K562 (cell line): ENCODE measurements around the gene WDR13. TPM values are rescaled to one million over a fixed set of nuclear protein-coding genes. Genes with fewer than 3 reads are reported as not detected.

Experiments
- ARID1B ChIP-seq: fragments of 450-650 bp; IDR thresholded peaks from 2 replicates; pipeline ENCODE4 v1.6.1; 2016; ENCODE audit warnings: antibody characterized with exemption, mild to moderate bottlenecking, inconsistent platforms
- MTF1 ChIP-seq: fragments of 250-450 bp; sonication (Bioruptor Pico); IDR thresholded peaks from 2 replicates; pipeline ENCODE4 v1.9.0; 2021; ENCODE audit warnings: moderate library complexity, mild to moderate bottlenecking, inconsistent platforms, borderline replicate concordance
- PPARD ChIP-seq: fragments of 250-450 bp; sonication (Bioruptor Pico); IDR thresholded peaks from 2 replicates; pipeline ENCODE4 v1.8.0; 2022; ENCODE audit warnings: inconsistent platforms, mild to moderate bottlenecking, moderate library complexity
- SETDB1 ChIP-seq: IDR thresholded peaks from one replicate; pipeline ENCODE4 v1.6.1; 2012; ENCODE audit warnings: low read length, control low read depth, inconsistent platforms
- SMAD3 ChIP-seq: fragments of 450-650 bp; formaldehyde crosslinking; conservative IDR thresholded peaks from 2 replicates; pipeline ENCODE4 v1.4.0; 2020; ENCODE audit warnings: mild to moderate bottlenecking
- TEAD2 ChIP-seq: fragments of 450-650 bp; IDR thresholded peaks from 2 replicates; pipeline ENCODE4 v1.6.1; 2016; ENCODE audit warnings: missing genetic modification characterization, control low read depth, missing compliant biosample characterization
- YBX1 ChIP-seq: fragments of 450-650 bp; IDR thresholded peaks from 2 replicates; pipeline ENCODE4 v1.7.1; 2016; ENCODE audit warnings: mild to moderate bottlenecking
- YY1 ChIP-seq, 3 experiments: IDR thresholded peaks; 2 replicates each; pipeline ENCODE4 v1.6.1; 2011; ENCODE audit warnings: low read length in 2 of 3, mild to moderate bottlenecking in 2 of 3, moderate library complexity in 2 of 3, borderline replicate concordance in 1 of 3, control low read depth in 1 of 3, low read depth in 1 of 3; ENCODE audit not compliant: insufficient read depth in 3 of 3, insufficient replicate concordance in 2 of 3, control insufficient read depth in 1 of 3, insufficient read length in 1 of 3; ENCODE audit errors: extremely low read depth in 1 of 3
- ZNF121 ChIP-seq: sonication (generic); formaldehyde crosslinking; conservative IDR thresholded peaks from 2 replicates; pipeline ENCODE4 v1.8.0; 2022; ENCODE audit warnings: missing genetic modification reagents
- ZNF347 ChIP-seq: fragments of 450-650 bp; formaldehyde crosslinking; IDR thresholded peaks from 2 replicates; pipeline ENCODE4 v1.4.0; 2020; ENCODE audit warnings: low read depth, mild to moderate bottlenecking, moderate library complexity
- polyA plus RNA-seq, 8 experiments: library from polyadenylated mRNA; depleted of rRNA in 4 of 8; stranded (reverse) in 5 of 8; unstranded in 3 of 8; fragments of >200 nt; fragmentation: Nextera tagmentation in 2 of 8; fragmentation: Illumina TruSeq in 1 of 8; extraction: Ambion mirVana in 2 of 8; extraction: Trizol in 1 of 8; gene quantifications; 2 replicates each; pipeline versions ENCODE4 v1.2.1 to v1.2.3, GENCODE V29; 2011 to 2014; ENCODE audit warnings: inconsistent platforms in 1 of 8, missing spikeins in 1 of 8
- total RNA-seq, 7 experiments: library from RNA; depleted of rRNA in 6 of 7; stranded (reverse); fragments of >200 nt in 6 of 7; fragmentation: Illumina TruSeq in 2 of 7; extraction: Trizol in 2 of 7; gene quantifications; 2 replicates each; pipeline versions ENCODE4 v1.2.1 to v1.2.3, GENCODE V29; 2011 to 2021; ENCODE audit warnings: low replicate concordance in 1 of 7
- TF ChIP-seq, protein P1 (sequence below), 2 experiments: fragments of 450-650 bp; formaldehyde crosslinking in 1 of 2; IDR thresholded peaks; 2 replicates each; pipeline versions ENCODE4 v1.4.0 to v1.6.1; 2014 to 2020; ENCODE audit warnings: mild to moderate bottlenecking in 2 of 2, borderline replicate concordance in 1 of 2, low read depth in 1 of 2
- TF ChIP-seq, protein P2 (sequence below): IDR thresholded peaks from 2 replicates; pipeline ENCODE4 v1.6.1; 2011; ENCODE audit not compliant: insufficient read length; ENCODE audit errors: extremely low read depth
- TF ChIP-seq, protein P3 (sequence below): IDR thresholded peaks from 3 replicates; pipeline ENCODE4 v1.6.1; 2011; ENCODE audit warnings: borderline replicate concordance, mild to moderate bottlenecking; ENCODE audit not compliant: insufficient read length, insufficient read depth
- TF ChIP-seq, protein P4 (sequence below): sonication (generic); formaldehyde crosslinking; IDR thresholded peaks from 2 replicates; pipeline ENCODE4 v1.8.1; 2023; ENCODE audit warnings: mild to moderate bottlenecking, missing genetic modification reagents

WDR13 gene
- total and polyA plus RNA-seq, 9 of the 15 experiments (the other 6 are each of a cell fraction or from before 2014, with no cell fraction given) = 7.4 to 70.5 (median 31.4) TPM

DNA sequence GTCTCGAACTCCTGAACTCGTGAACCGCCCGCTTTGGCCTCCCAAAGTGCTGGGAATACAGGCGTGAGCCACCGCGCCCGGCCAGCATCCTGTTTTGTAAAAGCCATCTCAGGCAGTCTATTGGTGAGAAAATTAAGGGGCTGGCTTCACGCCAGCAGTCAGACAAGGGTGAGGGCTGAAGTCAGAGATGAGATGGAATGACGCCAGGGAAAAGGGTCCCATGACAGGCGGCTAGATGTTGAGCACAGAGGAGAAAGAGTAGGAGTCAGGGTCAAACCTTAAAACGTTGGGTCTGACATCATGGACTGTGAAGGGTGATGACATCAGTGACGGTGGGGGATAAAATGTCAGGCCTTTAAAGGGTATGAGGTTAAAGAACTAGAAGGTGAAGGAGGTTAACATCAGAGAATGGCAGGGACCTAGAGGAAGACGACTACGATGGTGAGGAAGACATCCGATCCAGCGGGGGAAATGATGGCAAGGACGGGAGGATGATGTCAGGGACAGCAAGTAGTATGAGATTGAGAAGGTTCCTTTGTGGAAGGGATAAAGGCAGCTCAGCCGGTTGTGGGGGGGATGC, 23.5 kb upstream of the WDR13 start (continued):
- TF ChIP-seq, protein P1, sequence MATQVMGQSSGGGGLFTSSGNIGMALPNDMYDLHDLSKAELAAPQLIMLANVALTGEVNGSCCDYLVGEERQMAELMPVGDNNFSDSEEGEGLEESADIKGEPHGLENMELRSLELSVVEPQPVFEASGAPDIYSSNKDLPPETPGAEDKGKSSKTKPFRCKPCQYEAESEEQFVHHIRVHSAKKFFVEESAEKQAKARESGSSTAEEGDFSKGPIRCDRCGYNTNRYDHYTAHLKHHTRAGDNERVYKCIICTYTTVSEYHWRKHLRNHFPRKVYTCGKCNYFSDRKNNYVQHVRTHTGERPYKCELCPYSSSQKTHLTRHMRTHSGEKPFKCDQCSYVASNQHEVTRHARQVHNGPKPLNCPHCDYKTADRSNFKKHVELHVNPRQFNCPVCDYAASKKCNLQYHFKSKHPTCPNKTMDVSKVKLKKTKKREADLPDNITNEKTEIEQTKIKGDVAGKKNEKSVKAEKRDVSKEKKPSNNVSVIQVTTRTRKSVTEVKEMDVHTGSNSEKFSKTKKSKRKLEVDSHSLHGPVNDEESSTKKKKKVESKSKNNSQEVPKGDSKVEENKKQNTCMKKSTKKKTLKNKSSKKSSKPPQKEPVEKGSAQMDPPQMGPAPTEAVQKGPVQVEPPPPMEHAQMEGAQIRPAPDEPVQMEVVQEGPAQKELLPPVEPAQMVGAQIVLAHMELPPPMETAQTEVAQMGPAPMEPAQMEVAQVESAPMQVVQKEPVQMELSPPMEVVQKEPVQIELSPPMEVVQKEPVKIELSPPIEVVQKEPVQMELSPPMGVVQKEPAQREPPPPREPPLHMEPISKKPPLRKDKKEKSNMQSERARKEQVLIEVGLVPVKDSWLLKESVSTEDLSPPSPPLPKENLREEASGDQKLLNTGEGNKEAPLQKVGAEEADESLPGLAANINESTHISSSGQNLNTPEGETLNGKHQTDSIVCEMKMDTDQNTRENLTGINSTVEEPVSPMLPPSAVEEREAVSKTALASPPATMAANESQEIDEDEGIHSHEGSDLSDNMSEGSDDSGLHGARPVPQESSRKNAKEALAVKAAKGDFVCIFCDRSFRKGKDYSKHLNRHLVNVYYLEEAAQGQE (IDR thresholded peaks at IDR 0.05; ENCODE audit: borderline replicate concordance) = no peak
- TF ChIP-seq, protein P1 (CRISPR knock-in tag; IDR thresholded peaks at IDR 0.05; ENCODE audit: low read depth) = no peak
- TF ChIP-seq MTF1 (CRISPR knock-in tag) (no peak), SETDB1 (no peak), ZNF121 (CRISPR knock-in tag) (no peak), ARID1B (0 out of 2 replicates have a peak, but pooled peaks have one; percentile 29), PPARD (CRISPR knock-in tag) (no peak), TEAD2 (tag) (no peak), ZNF347 (CRISPR knock-in tag) (no peak), SMAD3 (CRISPR knock-in tag) (no peak), YY1 (IDR thresholded peaks at IDR 0.05; ENCODE audit: borderline replicate concordance in 1 of 3, control insufficient read depth in 1 of 3, extremely low read depth in 1 of 3, insufficient read depth in 3 of 3, insufficient read length in 1 of 3, insufficient replicate concordance in 2 of 3, low read depth in 1 of 3, low read length in 2 of 3) (no peak), YBX1 (no peak)
- TF ChIP-seq, protein P2, sequence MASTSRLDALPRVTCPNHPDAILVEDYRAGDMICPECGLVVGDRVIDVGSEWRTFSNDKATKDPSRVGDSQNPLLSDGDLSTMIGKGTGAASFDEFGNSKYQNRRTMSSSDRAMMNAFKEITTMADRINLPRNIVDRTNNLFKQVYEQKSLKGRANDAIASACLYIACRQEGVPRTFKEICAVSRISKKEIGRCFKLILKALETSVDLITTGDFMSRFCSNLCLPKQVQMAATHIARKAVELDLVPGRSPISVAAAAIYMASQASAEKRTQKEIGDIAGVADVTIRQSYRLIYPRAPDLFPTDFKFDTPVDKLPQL = no peak
- TF ChIP-seq, protein P3, sequence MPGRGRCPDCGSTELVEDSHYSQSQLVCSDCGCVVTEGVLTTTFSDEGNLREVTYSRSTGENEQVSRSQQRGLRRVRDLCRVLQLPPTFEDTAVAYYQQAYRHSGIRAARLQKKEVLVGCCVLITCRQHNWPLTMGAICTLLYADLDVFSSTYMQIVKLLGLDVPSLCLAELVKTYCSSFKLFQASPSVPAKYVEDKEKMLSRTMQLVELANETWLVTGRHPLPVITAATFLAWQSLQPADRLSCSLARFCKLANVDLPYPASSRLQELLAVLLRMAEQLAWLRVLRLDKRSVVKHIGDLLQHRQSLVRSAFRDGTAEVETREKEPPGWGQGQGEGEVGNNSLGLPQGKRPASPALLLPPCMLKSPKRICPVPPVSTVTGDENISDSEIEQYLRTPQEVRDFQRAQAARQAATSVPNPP = no peak
- TF ChIP-seq, protein P4, sequence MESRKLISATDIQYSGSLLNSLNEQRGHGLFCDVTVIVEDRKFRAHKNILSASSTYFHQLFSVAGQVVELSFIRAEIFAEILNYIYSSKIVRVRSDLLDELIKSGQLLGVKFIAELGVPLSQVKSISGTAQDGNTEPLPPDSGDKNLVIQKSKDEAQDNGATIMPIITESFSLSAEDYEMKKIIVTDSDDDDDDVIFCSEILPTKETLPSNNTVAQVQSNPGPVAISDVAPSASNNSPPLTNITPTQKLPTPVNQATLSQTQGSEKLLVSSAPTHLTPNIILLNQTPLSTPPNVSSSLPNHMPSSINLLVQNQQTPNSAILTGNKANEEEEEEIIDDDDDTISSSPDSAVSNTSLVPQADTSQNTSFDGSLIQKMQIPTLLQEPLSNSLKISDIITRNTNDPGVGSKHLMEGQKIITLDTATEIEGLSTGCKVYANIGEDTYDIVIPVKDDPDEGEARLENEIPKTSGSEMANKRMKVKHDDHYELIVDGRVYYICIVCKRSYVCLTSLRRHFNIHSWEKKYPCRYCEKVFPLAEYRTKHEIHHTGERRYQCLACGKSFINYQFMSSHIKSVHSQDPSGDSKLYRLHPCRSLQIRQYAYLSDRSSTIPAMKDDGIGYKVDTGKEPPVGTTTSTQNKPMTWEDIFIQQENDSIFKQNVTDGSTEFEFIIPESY (CRISPR knock-in tag) = no peak
